GM19043 (cell line): ENCODE results near the gene TALDO1.

Experiments used
- ATAC-seq: cut with Tn5 transposase; IDR thresholded peaks from one replicate; pipeline ENCODE4 v1.9.1; 2021; ENCODE audit warnings: low read depth; ENCODE audit not compliant: unreplicated experiment

Gene TALDO1

GRCh38 chr11:709109-709997 lies 37.9 kb upstream of the TALDO1 start:
- ATAC-seq: no peak

GRCh38 chr11:714436-714835 lies 32.8 kb upstream of the TALDO1 start:
- no peak for ATAC-seq

- ATAC-seq: no peak
These were observed 27.8 kb upstream of the TALDO1 start for GRCh38 chr11:719214-720016.

- ATAC-seq: no peak
These were observed 27.1 kb upstream of the TALDO1 start for GRCh38 chr11:720017-720641.

- ATAC-seq: no peak
These were observed 26.5 kb upstream of the TALDO1 start for GRCh38 chr11:720642-721246.

- ATAC-seq: no peak
These were observed 26.0 kb upstream of the TALDO1 start for GRCh38 chr11:721247-721740.

- ATAC-seq: no peak
These were observed 25.4 kb upstream of the TALDO1 start for GRCh38 chr11:721741-722345.

- ATAC-seq: no peak
These were observed 24.9 kb upstream of the TALDO1 start for GRCh38 chr11:722346-722811.

GRCh38 chr11:723120-723883 lies 24.0 kb upstream of the TALDO1 start:
- no peak for ATAC-seq

GRCh38 chr11:724049-724777 lies 23.1 kb upstream of the TALDO1 start:
- ATAC-seq: no peak

- ATAC-seq: no peak
These were observed 22.4 kb upstream of the TALDO1 start for GRCh38 chr11:724778-725386.

GRCh38 chr11:725624-726202 lies 21.6 kb upstream of the TALDO1 start:
- ATAC-seq: no peak

- ATAC-seq: no peak
These were observed 20.7 kb upstream of the TALDO1 start for GRCh38 chr11:726278-727220.

GRCh38 chr11:727281-727701 lies 20.0 kb upstream of the TALDO1 start:
- no peak for ATAC-seq

GRCh38 chr11:727859-728748 lies 19.2 kb upstream of the TALDO1 start:
- no peak for ATAC-seq
